GM12878 (cell line): ENCODE data around the gene MTX1.

ENCODE experiments used
- CHD1 ChIP-seq: IDR thresholded peaks from 2 replicates; pipeline ENCODE4 v1.6.1; 2012; ENCODE audit warnings: low read depth, low read length, improper control_type of control experiment
- CTCF ChIP-seq, 3 experiments: IDR thresholded peaks in 2 of 3; conservative IDR thresholded peaks in 1 of 3; 2 replicates each; pipeline ENCODE4 v1.5.1; 2011; ENCODE audit warnings: low read depth in 3 of 3, low read length in 3 of 3, mild to moderate bottlenecking in 3 of 3, control low read depth in 2 of 3, moderate library complexity in 2 of 3, inconsistent platforms in 1 of 3, mixed read lengths in 1 of 3; ENCODE audit not compliant: control insufficient read depth in 2 of 3, insufficient read depth in 1 of 3; ENCODE audit errors: extremely low read depth in 1 of 3
- JUNB ChIP-seq: IDR thresholded peaks from 2 replicates; pipeline ENCODE4 v1.6.1; 2016; ENCODE audit warnings: antibody characterized with exemption, mild to moderate bottlenecking
- NFYB ChIP-seq: IDR thresholded peaks from 2 replicates; pipeline ENCODE4 v1.6.1; 2011; ENCODE audit warnings: low read depth, mild to moderate bottlenecking, low read length, improper control_type of control experiment, moderate library complexity; ENCODE audit not compliant: insufficient read depth
- NRF1 ChIP-seq: conservative IDR thresholded peaks from 2 replicates; pipeline ENCODE4 v1.6.1; 2011; ENCODE audit warnings: mild to moderate bottlenecking, low read depth, low read length, improper control_type of control experiment
- POLR2A ChIP-seq: IDR thresholded peaks from 2 replicates; pipeline ENCODE4 v1.6.1; 2011; ENCODE audit warnings: low read depth, mild to moderate bottlenecking, low read length
- RAD21 ChIP-seq: IDR thresholded peaks from 2 replicates; pipeline ENCODE4 v1.6.1; 2011; ENCODE audit warnings: mild to moderate bottlenecking, low read depth, low read length, moderate library complexity; ENCODE audit not compliant: insufficient read depth
- SP1 ChIP-seq: IDR thresholded peaks from one replicate; pipeline ENCODE4 v1.6.1; 2011; ENCODE audit warnings: low read depth, low read length
- SPI1 ChIP-seq: IDR thresholded peaks from 2 replicates; pipeline ENCODE4 v1.6.1; 2011; ENCODE audit warnings: low read depth, mild to moderate bottlenecking, low read length, moderate library complexity, borderline replicate concordance; ENCODE audit not compliant: insufficient read depth
- YY1 ChIP-seq: IDR thresholded peaks from 2 replicates; pipeline ENCODE4 v1.6.1; 2011; ENCODE audit warnings: low read depth, mild to moderate bottlenecking, low read length
- TF ChIP-seq, protein P1 (sequence below): IDR thresholded peaks from 2 replicates; pipeline ENCODE4 v1.6.1; 2012; ENCODE audit warnings: low read depth, low read length, improper control_type of control experiment
- TF ChIP-seq, protein P2 (sequence below): IDR thresholded peaks from 2 replicates; pipeline ENCODE4 v1.6.1; 2011; ENCODE audit warnings: low read depth, mild to moderate bottlenecking, low read length, moderate library complexity, borderline replicate concordance; ENCODE audit errors: extremely low read depth
- TF ChIP-seq, protein P3 (sequence below): fragments of 450-650 bp; IDR thresholded peaks from 2 replicates; pipeline ENCODE4 v1.6.1; 2016; ENCODE audit warnings: mild to moderate bottlenecking
- TF ChIP-seq, protein P4 (sequence below): IDR thresholded peaks from 2 replicates; pipeline ENCODE4 v1.6.1; 2012; ENCODE audit warnings: low read depth, low read length, improper control_type of control experiment

DNA sequence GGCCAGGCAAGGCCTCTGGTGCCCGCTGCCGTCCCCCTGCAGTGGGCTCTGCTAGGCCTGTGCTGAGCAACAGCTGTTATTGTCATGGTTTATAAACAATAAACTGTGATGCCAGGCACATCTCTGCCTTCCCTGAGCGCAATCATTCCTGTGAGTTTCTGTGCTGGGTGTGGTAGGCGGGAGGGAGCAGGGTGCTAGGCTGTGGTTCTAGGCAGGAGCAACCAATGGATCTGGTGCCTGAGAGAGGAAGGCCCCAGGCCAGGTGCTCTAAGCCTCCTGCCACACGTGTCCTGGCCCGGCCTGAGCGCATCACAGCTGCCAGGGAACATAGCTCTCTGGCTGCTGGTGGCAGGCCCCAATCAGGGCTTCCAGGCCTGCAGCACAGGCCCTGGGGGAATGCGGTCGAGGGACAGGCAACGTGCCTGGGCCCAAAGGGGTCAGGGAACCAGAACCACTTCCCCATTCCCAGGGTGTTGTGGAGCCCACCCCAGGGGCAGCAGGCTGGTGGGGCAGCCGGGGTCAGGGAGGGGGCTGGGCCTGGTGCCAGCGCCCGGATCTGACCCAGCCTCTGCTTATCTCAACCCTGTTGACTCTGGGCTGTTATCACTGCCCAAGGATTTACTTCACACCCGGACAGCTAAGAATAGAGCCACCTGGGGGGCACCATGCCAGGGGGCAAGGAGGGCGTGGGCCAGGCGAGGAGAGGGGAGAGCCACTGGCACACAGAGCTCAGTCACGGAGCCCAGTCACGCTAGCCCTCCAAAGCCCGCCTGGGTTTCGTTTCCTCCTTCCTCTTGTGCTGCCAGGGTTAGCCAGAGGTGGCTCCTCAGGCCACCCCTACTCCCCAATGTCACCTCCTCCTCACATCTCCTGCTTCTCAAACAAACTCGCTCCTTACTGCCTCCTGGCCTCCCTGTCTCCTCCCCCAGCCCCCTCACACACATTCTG is 23.4 kb upstream of the MTX1 start:
- peak; percentile 19 to 28 (median 28); a peak in 3 of 6 replicates for TF ChIP-seq CTCF (IDR thresholded peaks at IDR 0.05 in 2 of 3, conservative IDR thresholded peaks at IDR 0.05 in 1 of 3; ENCODE audit: control insufficient read depth in 2 of 3, extremely low read depth in 1 of 3, insufficient read depth in 1 of 3, low read depth in 3 of 3, low read length in 3 of 3)
- no peak for TF ChIP-seq JUNB
- TF ChIP-seq, protein P1, sequence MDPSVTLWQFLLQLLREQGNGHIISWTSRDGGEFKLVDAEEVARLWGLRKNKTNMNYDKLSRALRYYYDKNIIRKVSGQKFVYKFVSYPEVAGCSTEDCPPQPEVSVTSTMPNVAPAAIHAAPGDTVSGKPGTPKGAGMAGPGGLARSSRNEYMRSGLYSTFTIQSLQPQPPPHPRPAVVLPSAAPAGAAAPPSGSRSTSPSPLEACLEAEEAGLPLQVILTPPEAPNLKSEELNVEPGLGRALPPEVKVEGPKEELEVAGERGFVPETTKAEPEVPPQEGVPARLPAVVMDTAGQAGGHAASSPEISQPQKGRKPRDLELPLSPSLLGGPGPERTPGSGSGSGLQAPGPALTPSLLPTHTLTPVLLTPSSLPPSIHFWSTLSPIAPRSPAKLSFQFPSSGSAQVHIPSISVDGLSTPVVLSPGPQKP = no peak
- no peak for TF ChIP-seq RAD21
- TF ChIP-seq, protein P2, sequence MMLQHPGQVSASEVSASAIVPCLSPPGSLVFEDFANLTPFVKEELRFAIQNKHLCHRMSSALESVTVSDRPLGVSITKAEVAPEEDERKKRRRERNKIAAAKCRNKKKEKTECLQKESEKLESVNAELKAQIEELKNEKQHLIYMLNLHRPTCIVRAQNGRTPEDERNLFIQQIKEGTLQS = no peak
- peak; percentile 45 for TF ChIP-seq SP1
- TF ChIP-seq CHD1 = no peak
- TF ChIP-seq, protein P3, sequence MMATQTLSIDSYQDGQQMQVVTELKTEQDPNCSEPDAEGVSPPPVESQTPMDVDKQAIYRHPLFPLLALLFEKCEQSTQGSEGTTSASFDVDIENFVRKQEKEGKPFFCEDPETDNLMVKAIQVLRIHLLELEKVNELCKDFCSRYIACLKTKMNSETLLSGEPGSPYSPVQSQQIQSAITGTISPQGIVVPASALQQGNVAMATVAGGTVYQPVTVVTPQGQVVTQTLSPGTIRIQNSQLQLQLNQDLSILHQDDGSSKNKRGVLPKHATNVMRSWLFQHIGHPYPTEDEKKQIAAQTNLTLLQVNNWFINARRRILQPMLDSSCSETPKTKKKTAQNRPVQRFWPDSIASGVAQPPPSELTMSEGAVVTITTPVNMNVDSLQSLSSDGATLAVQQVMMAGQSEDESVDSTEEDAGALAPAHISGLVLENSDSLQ = no peak
- TF ChIP-seq YY1 = no peak
- peak; percentile 65 for TF ChIP-seq POLR2A
- peak; percentile 81 for TF ChIP-seq SPI1
- TF ChIP-seq, protein P4, sequence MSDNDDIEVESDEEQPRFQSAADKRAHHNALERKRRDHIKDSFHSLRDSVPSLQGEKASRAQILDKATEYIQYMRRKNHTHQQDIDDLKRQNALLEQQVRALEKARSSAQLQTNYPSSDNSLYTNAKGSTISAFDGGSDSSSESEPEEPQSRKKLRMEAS = no peak
- no peak for TF ChIP-seq NRF1
- TF ChIP-seq NFYB = no peak
